ENCODE results near the gene EMB. TPM values are rescaled to one million over a fixed set of nuclear protein-coding genes. Genes with fewer than 3 reads are reported as not detected.
"Not testable (repeated sequence)": the region's sequence is repeated elsewhere in the genome, so short reads cannot be mapped to it uniquely, and the experiment has no call there.

The EMB gene
- total and polyA plus RNA-seq, 5 donors from 2014 or later: 130 to 304 (median 209) TPM

DNA sequence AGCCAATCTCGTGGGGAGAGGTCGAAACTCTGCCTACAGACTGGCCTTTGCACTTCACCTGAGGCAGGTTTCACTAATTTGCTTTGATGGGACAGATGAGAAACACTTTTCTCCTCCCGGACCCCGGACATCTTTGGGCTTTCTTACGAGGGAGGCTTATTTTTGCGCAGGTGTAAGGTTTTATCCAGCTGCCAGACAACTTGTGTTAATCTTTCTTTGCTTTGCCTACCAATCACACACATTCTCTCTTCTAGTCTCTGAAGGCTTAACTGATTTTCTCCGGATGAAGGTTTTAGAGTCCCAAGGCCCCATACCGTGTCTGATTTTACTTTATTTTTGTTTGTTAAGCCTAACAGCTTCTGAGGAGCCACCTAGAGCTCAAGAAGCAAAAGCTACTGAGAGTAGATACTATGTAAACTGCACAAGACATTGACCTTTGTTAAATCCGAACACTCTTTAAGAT lies 436 bp upstream of the EMB start:
- Histone ChIP-seq H3K27me3 (ENCODE audit: control insufficient read depth, insufficient read depth, low read length) (no peaks in the 10 kb centered on the region), H3K36me3 (ENCODE audit: control insufficient read depth, insufficient read depth, low read length) (no peaks in the 10 kb centered on the region), H3K4me3 (ENCODE audit: low read depth, low read length) (peak overlapping the region; percentile 85), H3K4me1 (ENCODE audit: control insufficient read depth, insufficient read depth, low read length, poor library complexity, severe bottlenecking) (peaks cover 42% of the 10 kb centered on the region), H3K27ac (ENCODE audit: insufficient read depth, low read length, poor library complexity, severe bottlenecking) (peak overlapping the region; percentile 92), H3K9me3 (ENCODE audit: control insufficient read depth in 2 of 2, low read length in 2 of 2) (no peaks in the 10 kb centered on the region)
- peaks cover 6% of the 10 kb centered on the region for H3K36me3 Mint-ChIP-seq
- no peak for DNase-seq
- H3K4me3 Mint-ChIP-seq: peak overlapping the region; percentile 96 to 98 (median 97)
- H3K9me3 Mint-ChIP-seq: no peaks in the 10 kb centered on the region
- peaks cover 30 to 83% (median 52%) of the 10 kb centered on the region in 4 donors for H3K4me1 Mint-ChIP-seq
- no peaks in the 10 kb centered on the region for H3K27me3 Mint-ChIP-seq
- H3K27ac Mint-ChIP-seq: peak overlapping the region; percentile 97 to 99 (median 98)
- ATAC-seq (ENCODE audit: low read depth in 2 of 2): peak; percentile 3 to 7

- H3K4me3 ChIP-seq (ENCODE audit: low read depth, low read length): peak overlapping the region; percentile 94
- peak overlapping the region in 2 of 3 donors; percentile 96 to 97 for H3K27ac Mint-ChIP-seq
- DNase-seq: no peak
Observed at GRCh38 chr5:50439221-50439620, 1.9 kb downstream of the EMB start.

DNA sequence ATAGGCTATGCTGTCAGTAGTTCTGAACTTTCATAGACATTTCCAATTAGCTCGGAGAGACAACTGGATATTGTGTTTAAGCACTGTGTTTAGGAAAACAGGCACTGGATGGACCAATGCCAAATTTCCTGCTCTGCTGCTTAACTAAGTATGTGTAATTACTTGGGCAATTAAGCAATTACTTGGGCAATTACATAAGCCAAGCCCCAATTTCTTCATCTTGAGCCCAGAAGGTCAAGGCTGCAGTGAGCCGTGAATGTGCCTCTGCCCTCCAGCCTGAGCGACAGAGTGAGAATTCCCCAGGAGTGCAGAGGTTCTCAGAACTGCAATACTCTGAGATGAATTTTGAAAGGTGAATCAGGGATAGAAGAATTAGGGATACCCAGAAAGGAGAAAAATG lies 3.0 kb downstream of the EMB start:
- H3K9me3 Mint-ChIP-seq; H3K27me3 ChIP-seq (ENCODE audit: control insufficient read depth, insufficient read depth, low read length); H3K27me3 Mint-ChIP-seq; H3K27ac ChIP-seq (ENCODE audit: insufficient read depth, low read length, poor library complexity, severe bottlenecking); DNase-seq; H3K9me3 ChIP-seq (ENCODE audit: control insufficient read depth in 2 of 2, low read length in 2 of 2); ATAC-seq (ENCODE audit: low read depth in 2 of 2); H3K36me3 ChIP-seq (ENCODE audit: control insufficient read depth, insufficient read depth, low read length): not testable (repeated sequence)
- H3K4me1 ChIP-seq (ENCODE audit: control insufficient read depth, insufficient read depth, low read length, poor library complexity, severe bottlenecking): peaks cover 57% of the 10 kb centered on the region
- Mint-ChIP-seq H3K4me1 (peaks cover 42 to 91% (median 69%) of the 10 kb centered on the region in 4 donors), H3K27ac (peak overlapping the region in 2 of 3 donors; percentile 81 to 97), H3K4me3 (peak overlapping the region; percentile 96 to 98 (median 97)), H3K36me3 (peaks cover 15% of the 10 kb centered on the region)
- peak overlapping the region; percentile 59 for H3K4me3 ChIP-seq (ENCODE audit: low read depth, low read length)

More at GRCh38 chr5:50439221-50439620, 1.9 kb downstream of the EMB start:
- Mint-ChIP-seq H3K36me3 (peaks cover 15% of the 10 kb centered on the region), H3K27me3 (no peaks in the 10 kb centered on the region), H3K4me1 (peaks cover 32 to 84% (median 60%) of the 10 kb centered on the region in 4 donors), H3K9me3 (no peaks in the 10 kb centered on the region), H3K4me3 (peak overlapping the region; percentile 96 to 98 (median 97))
- no peaks in the 10 kb centered on the region for H3K36me3 ChIP-seq (ENCODE audit: control insufficient read depth, insufficient read depth, low read length)
- no peaks in the 10 kb centered on the region for H3K9me3 ChIP-seq (ENCODE audit: control insufficient read depth in 2 of 2, low read length in 2 of 2)
- H3K27ac ChIP-seq (ENCODE audit: insufficient read depth, low read length, poor library complexity, severe bottlenecking): peak overlapping the region; percentile 92
- no peak for ATAC-seq (ENCODE audit: low read depth in 2 of 2)
- no peaks in the 10 kb centered on the region for H3K27me3 ChIP-seq (ENCODE audit: control insufficient read depth, insufficient read depth, low read length)
- peaks cover 46% of the 10 kb centered on the region for H3K4me1 ChIP-seq (ENCODE audit: control insufficient read depth, insufficient read depth, low read length, poor library complexity, severe bottlenecking)

DNA sequence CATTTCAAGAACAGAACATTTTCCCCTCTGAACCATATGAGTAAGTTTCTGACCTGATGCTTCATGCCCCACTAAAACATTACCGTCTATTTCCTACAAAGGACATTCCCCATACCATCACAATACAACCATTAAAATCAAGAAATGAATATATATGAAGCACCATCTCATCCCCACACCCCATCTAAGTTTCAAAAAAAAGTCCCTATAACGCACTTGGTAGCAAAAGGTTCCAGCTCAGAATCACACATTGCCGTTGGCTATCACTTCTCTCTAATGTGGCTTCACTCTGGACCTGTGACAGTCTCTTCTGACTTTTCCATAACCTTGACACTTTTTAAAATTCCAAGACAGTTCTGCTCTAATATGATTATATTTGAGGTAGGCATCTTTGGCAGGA lies 5.9 kb downstream of the EMB start:
- Histone ChIP-seq H3K9me3 (ENCODE audit: control insufficient read depth in 2 of 2, low read length in 2 of 2) (no peaks in the 10 kb centered on the region), H3K4me3 (ENCODE audit: low read depth, low read length) (peak overlapping the region; percentile 67), H3K27me3 (ENCODE audit: control insufficient read depth, insufficient read depth, low read length) (no peaks in the 10 kb centered on the region), H3K36me3 (ENCODE audit: control insufficient read depth, insufficient read depth, low read length) (no peaks in the 10 kb centered on the region), H3K4me1 (ENCODE audit: control insufficient read depth, insufficient read depth, low read length, poor library complexity, severe bottlenecking) (peaks cover 77% of the 10 kb centered on the region), H3K27ac (ENCODE audit: insufficient read depth, low read length, poor library complexity, severe bottlenecking) (peak overlapping the region; percentile 15)
- H3K27ac Mint-ChIP-seq: peak overlapping the region; percentile 44 to 82 (median 48)
- H3K9me3 Mint-ChIP-seq: no peaks in the 10 kb centered on the region
- H3K36me3 Mint-ChIP-seq: peaks cover 15% of the 10 kb centered on the region
- no peak for ATAC-seq (ENCODE audit: low read depth in 2 of 2)
- no peak for DNase-seq
- no peaks in the 10 kb centered on the region for H3K27me3 Mint-ChIP-seq
- H3K4me1 Mint-ChIP-seq: peaks cover 47 to 94% (median 77%) of the 10 kb centered on the region in 4 donors
- peak overlapping the region; percentile 58 to 88 (median 80) for H3K4me3 Mint-ChIP-seq

GRCh38 chr5:50431133-50431904 lies 9.8 kb downstream of the EMB start:
- peak overlapping the region; percentile 84 for H3K27ac ChIP-seq (ENCODE audit: insufficient read depth, low read length, poor library complexity, severe bottlenecking)

DNA sequence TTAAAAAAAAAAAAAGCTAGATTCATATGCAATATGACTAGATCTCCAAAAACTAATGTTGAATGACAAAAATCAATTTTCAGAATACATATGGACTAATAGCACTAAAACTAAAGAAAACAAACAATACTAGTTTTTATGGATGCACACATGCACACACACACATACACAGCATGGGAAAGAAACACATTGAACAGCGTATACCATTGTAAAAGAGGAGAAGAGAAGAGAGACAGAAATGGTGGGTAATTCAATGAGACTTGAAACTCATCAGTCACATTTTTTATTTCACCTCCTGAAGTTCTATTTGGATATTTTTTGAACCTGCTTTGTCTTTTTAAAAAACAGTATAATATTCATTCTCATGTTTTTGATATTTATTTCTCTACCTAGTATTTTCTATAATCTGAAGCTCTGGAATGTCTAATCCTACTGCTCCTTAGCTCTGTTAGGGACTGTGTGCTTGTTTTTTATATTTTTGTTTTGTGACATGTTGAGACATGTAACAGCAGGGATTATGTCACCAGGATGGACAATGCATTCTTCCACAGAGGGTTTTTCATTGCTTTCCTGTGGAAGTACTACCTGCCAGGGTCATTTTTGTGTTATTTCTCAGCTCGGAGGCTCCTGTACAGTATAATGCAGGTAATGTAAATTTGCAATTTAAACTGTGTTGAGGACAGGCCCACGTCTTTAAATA lies 17.8 kb downstream of the EMB start:
- H3K9me3 ChIP-seq (ENCODE audit: control insufficient read depth in 2 of 2, low read length in 2 of 2); H3K27me3 ChIP-seq (ENCODE audit: control insufficient read depth, insufficient read depth, low read length); H3K4me3 Mint-ChIP-seq; DNase-seq; H3K9me3 Mint-ChIP-seq; ATAC-seq (ENCODE audit: low read depth in 2 of 2); H3K27me3 Mint-ChIP-seq; H3K27ac ChIP-seq (ENCODE audit: insufficient read depth, low read length, poor library complexity, severe bottlenecking): not testable (repeated sequence)
- H3K36me3 Mint-ChIP-seq: peaks cover 59% of the 10 kb centered on the region
- H3K27ac Mint-ChIP-seq: peak overlapping the region in 1 of 3 donors; percentile 6
- peaks cover 46 to 82% (median 63%) of the 10 kb centered on the region in 4 donors for H3K4me1 Mint-ChIP-seq
- peaks cover 15% of the 10 kb centered on the region for H3K4me1 ChIP-seq (ENCODE audit: control insufficient read depth, insufficient read depth, low read length, poor library complexity, severe bottlenecking)
- peak overlapping the region; percentile 1 for H3K4me3 ChIP-seq (ENCODE audit: low read depth, low read length)
- peaks cover 22% of the 10 kb centered on the region for H3K36me3 ChIP-seq (ENCODE audit: control insufficient read depth, insufficient read depth, low read length)

More at GRCh38 chr5:50431133-50431904, 9.8 kb downstream of the EMB start:
- H3K9me3 Mint-ChIP-seq; H3K27me3 ChIP-seq (ENCODE audit: control insufficient read depth, insufficient read depth, low read length); ATAC-seq (ENCODE audit: low read depth in 2 of 2); H3K27me3 Mint-ChIP-seq; H3K36me3 ChIP-seq (ENCODE audit: control insufficient read depth, insufficient read depth, low read length); DNase-seq; H3K9me3 ChIP-seq (ENCODE audit: control insufficient read depth in 2 of 2, low read length in 2 of 2): not testable (repeated sequence)
- Mint-ChIP-seq H3K4me3 (peak overlapping the region; percentile 24 to 75 (median 44)), H3K4me1 (peaks cover 56 to 89% (median 74%) of the 10 kb centered on the region in 4 donors), H3K36me3 (peaks cover 21% of the 10 kb centered on the region), H3K27ac (peak overlapping the region; percentile 25 to 96 (median 88))
- peak overlapping the region; percentile 62 for H3K4me3 ChIP-seq (ENCODE audit: low read depth, low read length)
- H3K4me1 ChIP-seq (ENCODE audit: control insufficient read depth, insufficient read depth, low read length, poor library complexity, severe bottlenecking): peaks cover 82% of the 10 kb centered on the region

- ATAC-seq (ENCODE audit: low read depth in 2 of 2); H3K27me3 ChIP-seq (ENCODE audit: control insufficient read depth, insufficient read depth, low read length); DNase-seq; H3K9me3 Mint-ChIP-seq; H3K27ac Mint-ChIP-seq; H3K27ac ChIP-seq (ENCODE audit: insufficient read depth, low read length, poor library complexity, severe bottlenecking); H3K4me3 ChIP-seq (ENCODE audit: low read depth, low read length); H3K9me3 ChIP-seq (ENCODE audit: control insufficient read depth in 2 of 2, low read length in 2 of 2); H3K4me3 Mint-ChIP-seq; H3K27me3 Mint-ChIP-seq: not testable (repeated sequence)
- H3K4me1 Mint-ChIP-seq: peaks cover 46 to 82% (median 67%) of the 10 kb centered on the region in 4 donors
- peaks cover 21% of the 10 kb centered on the region for H3K4me1 ChIP-seq (ENCODE audit: control insufficient read depth, insufficient read depth, low read length, poor library complexity, severe bottlenecking)
- H3K36me3 ChIP-seq (ENCODE audit: control insufficient read depth, insufficient read depth, low read length): peaks cover 12% of the 10 kb centered on the region
- H3K36me3 Mint-ChIP-seq: peaks cover 47% of the 10 kb centered on the region
Observed at GRCh38 chr5:50421184-50421950, 19.7 kb downstream of the EMB start.

Data from CD4-positive, CD25-positive, alpha-beta regulatory T cell (primary cell).